Fibroblast of skin of right quadriceps (primary cell): ENCODE measurements around the gene ETV7.
"Not testable (repeated sequence)": the region's sequence is repeated elsewhere in the genome, so short reads cannot be mapped to it uniquely, and the experiment has no call there.

ENCODE experiments used
- DNase-seq: peaks from one replicate; pipeline ENCODE4 v3.0.0-alpha.2; 2013

The ETV7 gene

DNA sequence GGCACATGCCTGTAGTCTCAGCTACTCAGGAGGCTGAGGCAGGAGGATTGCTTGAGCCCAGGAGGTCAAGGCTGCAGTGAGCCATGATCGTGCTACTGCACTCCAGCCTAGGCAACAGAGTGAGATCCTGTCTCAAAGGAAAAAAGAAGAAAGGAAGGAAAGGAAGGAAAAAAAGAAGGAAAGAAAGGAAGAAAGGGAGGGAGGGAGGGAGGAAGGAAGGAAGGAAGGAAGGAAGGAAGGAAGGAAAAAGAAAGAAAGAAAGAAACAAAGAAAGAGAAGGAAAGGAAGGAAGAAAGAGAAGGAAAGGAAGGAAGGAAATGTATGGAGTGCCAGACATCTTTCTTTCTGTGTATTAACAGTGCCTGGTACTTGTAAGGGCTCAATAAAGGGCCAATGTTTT is 49.2 kb downstream of the ETV7 start:
- not testable (repeated sequence) for DNase-seq

GRCh38 chr6:36337814-36338213 is 49.7 kb downstream of the ETV7 start:
- no peak for DNase-seq

DNA sequence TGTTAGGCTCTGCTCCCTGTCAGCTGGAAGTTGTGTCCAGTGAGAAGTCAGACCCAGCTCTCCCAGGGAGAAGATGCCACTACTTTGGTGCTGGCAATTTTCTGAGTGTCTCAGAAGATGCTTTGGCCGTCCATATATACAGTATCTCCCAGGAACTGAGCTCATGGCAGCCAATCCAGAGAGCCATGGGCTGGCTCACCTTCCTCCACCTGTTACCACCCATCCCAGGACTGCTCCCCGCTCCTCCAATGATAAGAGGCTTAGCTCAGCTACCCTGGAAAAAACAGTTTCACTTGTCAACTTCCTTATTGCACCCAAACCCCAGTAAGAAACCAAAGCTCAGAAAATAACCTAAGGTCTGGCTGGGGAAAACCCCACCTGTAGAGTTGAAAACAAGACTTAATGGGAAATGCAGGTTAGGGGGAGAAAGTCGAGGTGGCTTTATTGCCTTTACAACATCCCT is 50.7 kb downstream of the ETV7 start, which contains the start of gene BNIP5:
TSS of gene BNIP5 (minus strand) at position 110 of the 463 bp plus-strand sequence. CDS start 6,198 bp downstream, outside the sequence.
- DNase-seq, result no peak

- no peak for DNase-seq
These were observed 51.2 kb downstream of the ETV7 start for GRCh38 chr6:36336208-36336710.

DNA sequence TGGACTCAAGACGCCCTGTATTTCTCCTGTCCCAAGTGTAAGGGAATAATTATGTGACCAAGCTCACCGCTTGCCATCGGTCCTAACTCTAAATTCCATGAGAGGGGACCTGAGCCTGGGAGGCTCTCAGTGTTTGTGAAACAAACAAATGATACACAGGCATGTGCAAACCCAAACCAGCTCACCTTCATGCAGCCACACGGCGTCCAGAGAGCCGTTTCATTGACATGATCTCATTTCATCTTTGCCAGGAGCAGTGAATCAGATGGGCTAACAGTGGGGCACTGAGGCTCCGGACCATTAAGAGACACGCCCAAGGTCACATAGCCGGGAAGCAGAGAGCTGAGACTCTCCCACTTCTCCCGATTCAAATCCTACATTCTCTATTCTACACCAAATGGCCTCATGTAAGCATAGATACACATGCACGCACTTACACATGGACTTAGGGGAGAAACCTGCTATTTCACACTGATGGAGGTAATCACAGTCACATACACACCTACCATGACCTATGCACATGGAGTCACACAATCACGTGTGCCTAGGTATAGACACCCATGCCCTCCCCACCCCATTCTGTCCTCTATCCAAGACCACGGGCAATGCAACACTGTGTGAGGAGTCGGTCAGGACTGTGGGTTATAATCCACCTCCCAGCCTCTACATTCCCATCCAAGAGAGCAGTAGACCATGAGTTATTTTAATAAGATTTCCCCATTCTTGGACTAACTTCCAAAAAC is 51.8 kb downstream of the ETV7 start:
- DNase-seq, result no peak

DNA sequence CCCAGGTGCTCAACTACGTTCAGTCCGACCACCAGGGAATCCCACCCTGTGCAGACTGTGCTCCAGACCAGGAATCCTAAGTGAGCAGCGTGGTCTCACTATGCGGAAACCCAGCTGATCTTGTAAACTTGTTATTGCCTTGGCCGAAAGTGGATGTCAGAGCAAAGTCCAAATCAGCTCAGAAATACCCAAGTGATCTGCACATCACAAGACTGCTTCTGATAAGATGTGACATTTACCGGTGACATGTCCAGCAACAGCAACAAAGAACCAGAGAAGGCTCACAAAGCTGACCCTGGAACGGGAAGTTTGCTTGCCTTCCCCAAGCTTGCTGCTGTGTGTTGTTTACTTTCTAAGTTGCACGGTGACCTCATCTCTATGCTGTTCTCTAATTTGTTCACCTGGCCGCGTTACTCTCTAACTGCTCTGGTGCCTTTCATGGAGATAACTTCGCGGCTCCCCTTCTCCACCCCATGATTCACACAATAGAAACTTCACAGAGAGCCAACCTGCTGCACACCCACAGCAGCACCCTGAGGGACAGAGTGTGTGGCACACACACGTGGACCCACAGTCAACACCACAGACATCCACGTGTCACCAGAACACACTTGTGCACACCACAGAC is 52.5 kb downstream of the ETV7 start:
- DNase-seq, result no peak

GRCh38 chr6:36333931-36334725 is 53.3 kb downstream of the ETV7 start:
- no peak for DNase-seq

GRCh38 chr6:36333171-36333895 is 54.1 kb downstream of the ETV7 start:
- DNase-seq, result no peak

GRCh38 chr6:36331381-36331780 is 56.1 kb downstream of the ETV7 start:
- DNase-seq, result no peak

DNA sequence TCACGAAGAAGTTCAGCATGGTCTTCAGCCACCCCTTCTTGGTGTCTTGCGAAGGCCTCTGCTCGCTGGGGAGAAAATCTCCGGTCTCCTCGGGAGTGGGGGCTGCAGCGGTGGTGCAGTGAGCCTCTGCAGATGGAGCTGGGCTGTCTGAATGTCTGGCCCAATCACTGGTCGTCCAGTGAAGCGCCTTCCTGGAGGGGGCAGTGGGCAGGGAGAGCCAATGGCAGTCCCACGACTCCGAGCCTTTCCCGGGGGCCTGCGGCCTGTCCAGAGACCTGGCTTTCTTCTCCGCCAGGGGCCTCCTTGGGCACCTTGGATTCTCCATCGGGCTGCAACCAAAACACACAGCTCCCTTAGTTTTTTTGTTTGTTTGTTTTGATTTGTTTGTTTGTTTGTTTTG is 57.1 kb downstream of the ETV7 start:
- no peak for DNase-seq

GRCh38 chr6:36329798-36330291 is 57.6 kb downstream of the ETV7 start:
- no peak for DNase-seq

DNA sequence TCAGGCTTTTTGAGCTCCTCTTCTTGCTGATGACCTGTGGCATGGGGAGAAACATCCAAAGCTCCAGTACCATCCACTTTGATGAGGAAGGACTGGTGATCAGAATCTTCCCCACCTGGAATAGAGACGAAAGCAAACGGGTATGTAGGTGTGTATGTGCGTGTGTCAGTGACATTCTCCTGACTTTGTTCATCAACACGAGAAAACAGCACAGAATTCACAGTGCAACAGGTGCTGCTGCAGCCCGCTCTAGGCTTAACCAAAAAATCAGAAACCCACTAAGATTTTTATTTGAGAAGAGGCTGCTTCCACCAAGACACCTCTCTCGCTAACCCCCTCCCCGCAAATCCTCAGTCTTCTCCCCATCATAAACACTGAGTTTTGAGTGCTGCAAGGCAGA is 58.9 kb downstream of the ETV7 start:
- no peak for DNase-seq

DNA sequence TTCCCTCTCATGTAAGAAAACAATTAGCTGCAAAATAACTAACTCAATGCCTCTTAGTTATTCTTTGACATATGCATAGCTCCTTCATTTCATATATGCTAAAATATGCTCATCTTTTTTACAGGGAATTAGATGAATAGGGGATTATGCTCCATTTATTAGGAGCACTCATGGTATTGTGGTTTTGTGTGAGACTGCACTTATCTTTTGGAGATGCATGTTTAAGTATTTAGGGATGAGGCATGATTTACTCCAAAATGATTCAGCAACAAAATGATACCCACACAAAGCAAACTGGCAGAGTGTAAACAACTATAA is 59.6 kb downstream of the ETV7 start:
- DNase-seq, result no peak

- DNase-seq, result no peak
These were observed 60.1 kb downstream of the ETV7 start for GRCh38 chr6:36327226-36327918.

DNA sequence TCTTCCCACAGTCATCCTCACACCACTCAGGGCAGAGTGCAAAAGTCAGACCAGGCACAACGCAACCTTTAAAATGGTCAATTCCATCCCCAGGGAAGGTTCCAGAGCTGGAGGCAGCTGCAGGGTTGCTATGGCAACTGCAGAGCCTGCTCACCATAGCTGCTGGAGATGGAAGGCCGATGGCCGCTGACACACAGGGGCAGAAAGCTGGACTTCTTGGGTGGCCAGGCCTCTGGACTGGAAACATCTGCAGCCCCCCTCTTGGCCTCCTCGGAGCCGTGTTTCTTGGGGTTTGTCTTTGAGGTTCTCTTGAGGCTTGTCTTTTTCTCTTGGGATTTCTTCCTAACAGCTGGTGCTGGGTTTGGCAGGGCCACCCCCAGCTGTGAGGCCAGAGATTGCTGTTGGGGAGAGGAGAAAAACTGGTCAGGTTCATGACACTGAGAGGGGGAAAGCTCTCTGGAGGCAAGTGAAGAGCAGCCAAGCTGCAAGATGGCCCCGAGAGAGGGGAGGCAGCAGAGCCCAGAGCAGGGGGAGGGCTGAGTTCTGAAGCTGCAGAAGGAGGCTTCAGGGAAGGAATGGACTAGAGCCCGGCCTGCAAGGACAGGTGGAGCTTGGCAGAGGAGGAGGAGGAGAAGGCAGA is 61.0 kb downstream of the ETV7 start:
- DNase-seq, result no peak

- no peak for DNase-seq
These were observed 62.8 kb downstream of the ETV7 start for GRCh38 chr6:36324715-36325114.

DNA sequence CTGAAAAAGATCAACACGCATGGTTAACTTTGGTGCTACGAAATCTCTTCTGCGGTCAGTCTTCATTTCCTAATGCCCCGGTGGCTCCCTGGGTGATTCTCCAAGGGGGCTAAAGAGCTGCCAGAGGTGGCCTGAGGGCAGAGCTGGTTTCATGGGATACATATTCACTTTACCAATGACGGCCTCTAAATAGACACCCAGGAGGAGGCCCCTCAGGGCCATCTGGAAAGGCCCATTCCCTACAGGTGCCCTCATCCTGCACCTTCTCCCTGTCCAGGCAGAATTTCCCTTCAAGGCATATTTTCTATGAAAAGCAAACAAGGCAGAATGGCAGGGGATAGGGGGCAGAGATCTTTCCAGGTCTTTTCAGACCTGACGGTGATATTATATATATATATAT is 63.3 kb downstream of the ETV7 start:
- no peak for DNase-seq

- DNase-seq, result no peak
These were observed 64.4 kb downstream of the ETV7 start for GRCh38 chr6:36323062-36323461.

DNA sequence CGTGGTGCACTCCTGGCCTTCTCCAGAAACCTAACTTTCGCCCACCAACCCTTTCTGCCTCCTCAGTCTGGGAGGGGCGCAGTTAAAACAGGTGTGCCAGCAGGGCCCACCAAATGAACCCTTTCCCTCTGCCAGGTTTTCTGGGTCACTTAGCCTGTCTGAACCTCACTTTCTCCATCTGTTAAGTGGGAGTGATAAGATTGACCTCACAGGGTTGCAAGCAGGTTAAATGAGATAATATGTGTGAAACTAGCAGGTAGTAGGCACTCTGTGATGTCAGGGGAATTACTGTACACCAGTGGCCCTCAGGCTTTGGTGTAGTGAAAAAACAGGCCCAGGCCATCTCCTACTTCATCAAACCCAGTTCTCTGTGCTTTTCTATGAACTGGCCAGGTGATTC is 64.9 kb downstream of the ETV7 start:
- DNase-seq, result no peak

DNA sequence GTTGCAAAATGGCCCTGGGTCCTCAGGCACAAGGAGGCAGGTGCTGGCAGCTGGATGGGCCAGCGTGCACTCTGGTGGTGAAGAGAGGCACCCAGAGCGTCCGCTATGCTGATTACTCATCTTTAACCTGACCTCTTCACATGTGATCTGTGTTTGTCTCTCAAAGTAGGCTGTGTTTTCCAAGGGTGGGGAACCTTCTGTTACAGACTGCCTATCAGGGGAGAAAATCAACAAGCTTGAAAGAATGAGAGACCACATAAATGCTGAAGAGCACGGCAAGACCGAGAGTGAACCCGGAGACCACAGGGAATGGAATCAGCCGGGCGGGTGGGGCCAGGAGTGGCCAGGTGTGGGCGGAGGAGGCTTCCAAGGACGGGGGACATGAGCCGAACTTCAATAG is 67.0 kb downstream of the ETV7 start:
- DNase-seq, result no peak

- no peak for DNase-seq
These were observed 67.6 kb downstream of the ETV7 start for GRCh38 chr6:36319821-36320220.

DNA sequence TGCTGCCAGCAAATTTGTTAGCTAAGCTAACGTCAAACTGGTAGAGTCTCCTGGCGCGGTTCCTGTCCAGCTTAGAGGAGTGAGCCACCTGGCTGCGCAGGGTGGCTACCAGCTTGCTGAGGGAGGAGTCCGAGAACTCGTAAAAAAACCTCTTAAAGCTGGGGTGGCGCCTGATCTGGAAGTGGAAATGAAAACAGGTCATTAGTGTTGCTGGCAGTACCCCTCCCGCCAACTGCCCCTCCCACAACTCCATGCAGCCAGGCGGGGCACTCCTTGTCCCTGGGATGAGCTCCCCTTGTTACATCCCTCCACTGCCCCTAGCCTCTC is 68.1 kb downstream of the ETV7 start:
- no peak for DNase-seq
